H1 (cell line): ENCODE data around the gene DLX2. TPM values are rescaled to one million over a fixed set of nuclear protein-coding genes. Genes with fewer than 3 reads are reported as not detected.

Source experiments
- CTCF ChIA-PET: fragments of 300-600 bp; sonication (Branson Sonifier 250); formaldehyde crosslinking; loops from one replicate; lab custom pipeline; 2021; ENCODE audit not compliant: partially characterized antibody; lab: Charles Lee
- POLR2A ChIA-PET: fragments of 300-600 bp; sonication (Branson Sonifier 250); formaldehyde crosslinking; loops from one replicate; lab custom pipeline; 2021; ENCODE audit warnings: inconsistent platforms; ENCODE audit not compliant: partially characterized antibody; lab: Charles Lee
- DNase-seq, 2 experiments: peaks; one replicate each; pipeline versions ENCODE4 v3.0.0 to v3.0.0-alpha.2; 2010 to 2022; ENCODE audit warnings: low spot score in 2 of 2, low read depth in 1 of 2, mixed read lengths in 1 of 2
- FAIRE-seq: peaks from 2 replicates; lab custom pipeline; 2011; peaks lifted over from hg19 to GRCh38; lab: Jason Lieb, UNC
- H2AFZ ChIP-seq: 2 replicates; pipeline ENCODE4 v1.8.1; 2012; ENCODE audit warnings: low read length, inconsistent platforms
- H2AK5ac ChIP-seq: 2 replicates; pipeline ENCODE4 v1.6.1; 2013; ENCODE audit warnings: low read depth, low read length
- H2BK120ac ChIP-seq: replicated peaks from 2 replicates; pipeline ENCODE3; 2013; ENCODE audit warnings: low read depth, low read length, inconsistent platforms
- H2BK12ac ChIP-seq: 2 replicates; pipeline ENCODE4 v1.6.1; 2013; ENCODE audit warnings: low read depth, low read length
- H2BK15ac ChIP-seq: 2 replicates; pipeline ENCODE4 v1.6.1; 2013; ENCODE audit warnings: low read length
- H2BK20ac ChIP-seq: 2 replicates; pipeline ENCODE4 v1.6.1; 2013; ENCODE audit warnings: low read length
- H2BK5ac ChIP-seq: 2 replicates; pipeline ENCODE4 v1.6.1; 2013; ENCODE audit warnings: low read depth, low read length
- H3K14ac ChIP-seq: 2 replicates; pipeline ENCODE4 v1.6.1; 2013; ENCODE audit warnings: inconsistent platforms; ENCODE audit not compliant: insufficient read length
- H3K18ac ChIP-seq: 2 replicates; pipeline ENCODE4 v1.6.1; 2013; ENCODE audit warnings: low read length; ENCODE audit errors: extremely low read depth
- H3K23ac ChIP-seq: 2 replicates; pipeline ENCODE4 v1.6.1; 2013; ENCODE audit warnings: inconsistent platforms; ENCODE audit not compliant: insufficient read length
- H3K23me2 ChIP-seq: 2 replicates; pipeline ENCODE4 v1.6.1; 2013; ENCODE audit warnings: low read depth, low read length
- H3K27ac ChIP-seq: 2 replicates; pipeline ENCODE4 v1.6.1; 2011; ENCODE audit warnings: low read depth, low read length, inconsistent platforms
- H3K27me3 ChIP-seq, 4 experiments: replicated peaks in 1 of 4; 1 replicate in 1 of 4; 2 replicates in 3 of 4; pipeline versions ENCODE4 v1.6.1 to v1.8.1; 2011 to 2013; ENCODE audit warnings: low read length in 3 of 4, mild to moderate bottlenecking in 3 of 4, inconsistent platforms in 2 of 4, mixed read lengths in 2 of 4, moderate library complexity in 1 of 4; ENCODE audit not compliant: control insufficient read depth in 3 of 4, insufficient read depth in 3 of 4; ENCODE audit errors: extremely low read depth in 1 of 4
- H3K36me3 ChIP-seq, 4 experiments: 2 replicates each; pipeline versions ENCODE4 v1.6.1 to v1.8.1; 2011 to 2013; ENCODE audit warnings: mild to moderate bottlenecking in 4 of 4, low read length in 3 of 4, moderate library complexity in 2 of 4, control low read depth in 1 of 4, inconsistent platforms in 1 of 4; ENCODE audit not compliant: insufficient read depth in 4 of 4, control insufficient read depth in 2 of 4
- H3K4ac ChIP-seq: replicated peaks from 2 replicates; pipeline ENCODE3; 2013; ENCODE audit warnings: low read length, low read depth, mixed read lengths, inconsistent platforms; ENCODE audit not compliant: insufficient read length
- H3K4me1 ChIP-seq, 4 experiments: replicated peaks in 1 of 4; 1 replicate in 1 of 4; 2 replicates in 3 of 4; pipeline versions ENCODE4 v1.6.1 to v1.8.1; 2011 to 2013; ENCODE audit warnings: low read length in 3 of 4, inconsistent platforms in 2 of 4, mixed read lengths in 1 of 4; ENCODE audit not compliant: insufficient read depth in 4 of 4, control insufficient read depth in 3 of 4
- H3K4me2 ChIP-seq, 2 experiments: 2 replicates each; pipeline versions ENCODE4 v1.6.1 to v1.8.1; 2011 to 2013; ENCODE audit warnings: low read depth in 2 of 2, low read length in 2 of 2, control low read depth in 1 of 2, inconsistent platforms in 1 of 2, mild to moderate bottlenecking in 1 of 2; ENCODE audit not compliant: insufficient read depth in 1 of 2
- H3K4me3 ChIP-seq, 4 experiments: fragments of 200-600, 300-600 bp in 1 of 4; sonication (generic), shearing (Covaris generic), sonication (Bioruptor Twin) in 1 of 4; 2 replicates each; pipeline versions ENCODE4 v1.5.1 to v1.8.1; 2011 to 2016; ENCODE audit warnings: low read length in 4 of 4, low read depth in 3 of 4, control low read depth in 2 of 4, inconsistent platforms in 2 of 4, mild to moderate bottlenecking in 2 of 4, mixed read lengths in 1 of 4, moderate library complexity in 1 of 4; ENCODE audit not compliant: insufficient read depth in 2 of 4; ENCODE audit errors: extremely low read depth in 1 of 4
- H3K56ac ChIP-seq: replicated peaks from 2 replicates; pipeline ENCODE3; 2013; ENCODE audit warnings: low read depth, mild to moderate bottlenecking, mixed read lengths, low read length, inconsistent platforms; ENCODE audit not compliant: insufficient read length
- H3K79me1 ChIP-seq: 2 replicates; pipeline ENCODE4 v1.6.1; 2013; ENCODE audit warnings: low read depth, low read length, control low read depth
- H3K79me2 ChIP-seq, 2 experiments: 2 replicates each; pipeline versions ENCODE4 v1.6.1 to v1.8.1; 2012 to 2013; ENCODE audit warnings: low read length in 2 of 2, mild to moderate bottlenecking in 2 of 2, inconsistent platforms in 1 of 2; ENCODE audit not compliant: insufficient read depth in 2 of 2, control insufficient read depth in 1 of 2
- H3K9ac ChIP-seq, 4 experiments: replicated peaks in 1 of 4; 1 replicate in 1 of 4; 2 replicates in 3 of 4; pipeline versions ENCODE4 v1.6.1 to v1.8.1; 2011 to 2013; ENCODE audit warnings: low read depth in 3 of 4, low read length in 3 of 4, control low read depth in 2 of 4, mild to moderate bottlenecking in 2 of 4, moderate library complexity in 2 of 4, inconsistent platforms in 1 of 4; ENCODE audit errors: extremely low read depth in 1 of 4
- H3K9me3 ChIP-seq, 2 experiments: 2 replicates each; pipeline versions ENCODE4 v1.6.1 to v1.8.1; 2012 to 2013; ENCODE audit warnings: mild to moderate bottlenecking in 2 of 2, moderate library complexity in 2 of 2, control low read depth in 1 of 2, inconsistent platforms in 1 of 2, low read depth in 1 of 2, low read length in 1 of 2, mixed read lengths in 1 of 2; ENCODE audit not compliant: insufficient read depth in 2 of 2
- H4K20me1 ChIP-seq, 2 experiments: replicated peaks in 1 of 2; 2 replicates each; pipeline versions ENCODE3 to v1.8.1; 2011 to 2013; ENCODE audit warnings: inconsistent platforms in 2 of 2, low read length in 2 of 2, mild to moderate bottlenecking in 1 of 2; ENCODE audit not compliant: insufficient read depth in 2 of 2, control insufficient read depth in 1 of 2
- H4K5ac ChIP-seq: 2 replicates; pipeline ENCODE4 v1.6.1; 2013; ENCODE audit warnings: low read length, low read depth, mixed read lengths, inconsistent platforms; ENCODE audit not compliant: insufficient read length
- H4K8ac ChIP-seq: 2 replicates; pipeline ENCODE4 v1.8.0; 2013; ENCODE audit warnings: mild to moderate bottlenecking, moderate library complexity, low read length, inconsistent platforms; ENCODE audit not compliant: insufficient read depth; ENCODE audit errors: extremely low read depth
- H4K91ac ChIP-seq: replicated peaks from 2 replicates; pipeline ENCODE3; 2013; ENCODE audit warnings: low read length, mixed read lengths, inconsistent platforms; ENCODE audit not compliant: insufficient read length
- BRCA1 ChIP-seq: IDR thresholded peaks from 2 replicates; pipeline ENCODE4 v1.6.1; 2012; ENCODE audit warnings: low read depth, low read length, improper control_type of control experiment
- CHD1 ChIP-seq: IDR thresholded peaks from 2 replicates; pipeline ENCODE4 v1.6.1; 2012; ENCODE audit warnings: low read depth, low read length, improper control_type of control experiment
- HDAC2 ChIP-seq, 2 experiments: fragments of 300-600 bp in 1 of 2; sonication (generic) in 1 of 2; IDR thresholded peaks; 2 replicates each; pipeline ENCODE4 v1.6.1; 2011 to 2012; ENCODE audit warnings: low read depth in 2 of 2, low read length in 2 of 2, mild to moderate bottlenecking in 2 of 2, moderate library complexity in 2 of 2, borderline replicate concordance in 1 of 2, inconsistent platforms in 1 of 2
- RBBP5 ChIP-seq: IDR thresholded peaks from 2 replicates; pipeline ENCODE4 v1.7.1; 2012; ENCODE audit warnings: low read depth, mild to moderate bottlenecking, inconsistent platforms, low read length, moderate library complexity, borderline replicate concordance
- RNF2 ChIP-seq: fragments of 200-900, 300-1000 bp; sonication (generic); IDR thresholded peaks from 2 replicates; pipeline ENCODE4 v1.7.1; 2016; ENCODE audit warnings: borderline replicate concordance, low read depth, mild to moderate bottlenecking, antibody characterized with exemption, low read length; ENCODE audit not compliant: poor library complexity, severe bottlenecking; ENCODE audit errors: missing control alignments
- polyA plus RNA-seq, 7 experiments: library from polyadenylated mRNA; depleted of rRNA in 3 of 7; stranded (reverse) in 5 of 7; unstranded in 2 of 7; fragments of >200 nt in 5 of 7; fragments of 200-250 nt in 2 of 7; gene quantifications; 1 replicate in 5 of 7; 2 replicates in 1 of 7; 4 replicates in 1 of 7; pipeline versions ENCODE4 v1.2.1 to v1.2.3, GENCODE V29; 2011 to 2013; ENCODE audit warnings: missing spikeins in 2 of 7, mixed read lengths in 2 of 7
- total RNA-seq: library from RNA; stranded (reverse); fragmentation: NEBNext Ultra II Directional; extraction: Animal tissue kit (Norgen Biotek cat#: 25700); gene quantifications from 2 replicates; pipeline ENCODE4 v1.2.1, GENCODE V29; 2021
- TF ChIP-seq, protein P1 (sequence below): IDR thresholded peaks from 2 replicates; pipeline ENCODE4 v1.6.1; 2011; ENCODE audit warnings: low read length, improper control_type of control experiment

DLX2 gene
- total and polyA plus RNA-seq, 2 of the 8 experiments (the other 6 are each of a cell fraction or from before 2014, with no cell fraction given): 0.45 TPM; not detected in 1

DNA sequence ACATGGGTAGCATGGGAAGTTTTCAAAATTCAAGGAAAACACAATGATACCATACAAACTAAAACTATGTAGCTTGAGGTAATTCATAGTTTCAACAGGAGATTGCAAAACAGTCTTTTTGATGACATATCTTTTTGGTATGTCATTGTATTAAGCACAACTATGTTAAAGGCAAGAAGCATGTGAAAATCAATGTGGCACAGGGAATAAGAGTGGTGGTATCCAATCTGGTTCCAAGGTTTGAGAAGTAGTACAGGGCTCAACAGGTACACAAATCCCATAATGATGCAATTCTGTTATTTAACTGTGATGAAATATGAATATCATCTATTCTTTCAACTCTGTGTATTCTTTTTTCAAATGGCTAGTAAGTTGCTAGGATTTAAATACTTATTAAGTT lies 16.4 kb upstream of the DLX2 start:
- Histone ChIP-seq H3K23me2 (no peaks in the 10 kb centered on the region), H3K27ac (no peak overlapping the region), H3K14ac (no peak overlapping the region), H3K4me2 (no peak overlapping the region), H3K9ac (no peak overlapping the region), H3K56ac (no peak overlapping the region), H2BK120ac (no peak overlapping the region), H3K27me3 (no peaks in the 10 kb centered on the region; a peak in 1 of 7 replicates), H3K9me3 (no peaks in the 10 kb centered on the region), H4K5ac (no peak overlapping the region), H3K18ac (no peak overlapping the region), H2BK20ac (no peak overlapping the region), H3K23ac (no peak overlapping the region), H2BK15ac (no peak overlapping the region), H4K20me1 (peaks cover 0 to 5% of the 10 kb centered on the region in 2 experiments), H2AK5ac (no peak overlapping the region), H2AFZ (no peak overlapping the region), H3K4me3 (no peak overlapping the region), H4K8ac (no peak overlapping the region), H3K4me1 (no peaks in the 10 kb centered on the region), H2BK12ac (no peak overlapping the region), H2BK5ac (no peak overlapping the region), H4K91ac (no peak overlapping the region), H3K4ac (no peak overlapping the region), H3K79me1 (no peaks in the 10 kb centered on the region), H3K36me3 (no peaks in the 10 kb centered on the region), H3K79me2 (no peaks in the 10 kb centered on the region)
- FAIRE-seq (no peak), DNase-seq (no peak)
- ChIA-PET CTCF (interaction anchor here (1.9 kb wide), 1 partner anchor 12 kb away, joined by 7 read pairs; no protein-coding TSS in a partner anchor), POLR2A (no interaction called here)
- TF ChIP-seq BRCA1 (no peak), RBBP5 (no peak), HDAC2 (IDR thresholded peaks at IDR 0.05; ENCODE audit: borderline replicate concordance in 1 of 2, low read depth in 2 of 2, low read length in 2 of 2) (no peak), CHD1 (no peak), RNF2 (no peak)
- TF ChIP-seq, protein P1, sequence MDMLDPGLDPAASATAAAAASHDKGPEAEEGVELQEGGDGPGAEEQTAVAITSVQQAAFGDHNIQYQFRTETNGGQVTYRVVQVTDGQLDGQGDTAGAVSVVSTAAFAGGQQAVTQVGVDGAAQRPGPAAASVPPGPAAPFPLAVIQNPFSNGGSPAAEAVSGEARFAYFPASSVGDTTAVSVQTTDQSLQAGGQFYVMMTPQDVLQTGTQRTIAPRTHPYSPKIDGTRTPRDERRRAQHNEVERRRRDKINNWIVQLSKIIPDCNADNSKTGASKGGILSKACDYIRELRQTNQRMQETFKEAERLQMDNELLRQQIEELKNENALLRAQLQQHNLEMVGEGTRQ: no peak
